Transverse colon (tissue), 4 donors: Measurements from ENCODE around the gene MIGA1. TPM values are rescaled to one million over a fixed set of nuclear protein-coding genes. Genes with fewer than 3 reads are reported as not detected.
A peak's percentile ranks its signal among the peaks of the same experiment; 100 is the strongest.

Experiments
- DNase-seq: peaks from one replicate; pipeline ENCODE4 v3.0.0-alpha.2; 2019
- H3K27ac ChIP-seq, 4 donors: fragments of 200-600 bp; sonication (generic); 2 replicates each; pipeline ENCODE4 v1.5.1; 2016 to 2018; ENCODE audit warnings: inconsistent platforms in 4 of 4
- H3K27me3 ChIP-seq: fragments of 200-600 bp; sonication (generic); 2 replicates; pipeline ENCODE4 v1.5.1; 2017; ENCODE audit warnings: inconsistent platforms
- H3K36me3 ChIP-seq, 4 donors: fragments of 200-600 bp; sonication (generic); 2 replicates each; pipeline ENCODE4 v1.5.1; 2017 to 2019; ENCODE audit warnings: inconsistent platforms in 4 of 4
- H3K4me1 ChIP-seq, 4 donors: fragments of 200-600 bp; sonication (generic); 2 replicates each; pipeline ENCODE4 v1.5.1; 2017 to 2020; ENCODE audit warnings: inconsistent platforms in 4 of 4
- H3K4me3 ChIP-seq, 4 donors: fragments of 200-600 bp; sonication (generic); 1 replicate in 1 of 4; 2 replicates in 3 of 4; pipeline versions ENCODE4 v1.5.1 to v1.6.1; 2017 to 2019; ENCODE audit warnings: inconsistent platforms in 4 of 4
- H3K9me3 ChIP-seq, 2 donors: fragments of 200-600 bp; sonication (generic); 2 replicates each; pipeline ENCODE4 v1.5.1; 2017 to 2019; ENCODE audit warnings: inconsistent platforms in 2 of 2
- CTCF ChIP-seq, 5 experiments: fragments of 200-600 bp in 3 of 5; fragments of 450-650 bp in 2 of 5; sonication (generic) in 3 of 5; IDR thresholded peaks; 1 replicate in 2 of 5; 2 replicates in 3 of 5; pipeline ENCODE4 v1.5.1; 2016 to 2017; ENCODE audit warnings: antibody characterized with exemption in 5 of 5, inconsistent platforms in 3 of 5, mild to moderate bottlenecking in 2 of 5, moderate library complexity in 1 of 5
- EP300 ChIP-seq: sonication (generic); formaldehyde crosslinking; IDR thresholded peaks from one replicate; pipeline ENCODE4 v1.6.1; 2017; ENCODE audit warnings: antibody characterized with exemption, low read depth
- POLR2A ChIP-seq: fragments of 450-650 bp; IDR thresholded peaks from one replicate; pipeline ENCODE4 v1.6.1; 2016; ENCODE audit warnings: antibody characterized with exemption, mild to moderate bottlenecking, moderate library complexity
- POLR2AphosphoS5 ChIP-seq, 3 donors: sonication (generic); formaldehyde crosslinking; IDR thresholded peaks; one replicate each; pipeline ENCODE4 v1.6.1; 2016; ENCODE audit warnings: antibody characterized with exemption in 3 of 3
- WGBS, 2 donors: methylation state at CpG; one replicate each; pipeline ENCODE4 v1.1.5; 2018; ENCODE audit warnings: low coverage in 1 of 2; 5-methylcytosine and 5-hydroxymethylcytosine counted together
- in situ Hi-C, 4 donors: fragments of 200-750 bp; cut with MboI; loops; one replicate each; pipeline versions ENCODE4 v1.15.0 to v1.15.1; 2017; ENCODE audit warnings: low sequenced_read_pairs in 3 of 4, low pct_ligation_motif_present in 1 of 4, low pct_unique_long_range_greater_than_20kb in 1 of 4
- intact Hi-C: fragments of 100-400 bp; cut with DNase I; formaldehyde crosslinking; loops from one replicate; pipeline ENCODE4 v1.15.1; 2023; ENCODE audit warnings: low total_unique reads
- total RNA-seq, 4 donors: library from RNA; depleted of rRNA; stranded (reverse); fragments of >200 nt; gene quantifications; one replicate each; pipeline ENCODE4 v1.1.0, GENCODE V29; 2016

Gene MIGA1
- total RNA-seq, 4 donors from 2014 or later: 8.2 to 19.1 (median 18.0) TPM

DNA sequence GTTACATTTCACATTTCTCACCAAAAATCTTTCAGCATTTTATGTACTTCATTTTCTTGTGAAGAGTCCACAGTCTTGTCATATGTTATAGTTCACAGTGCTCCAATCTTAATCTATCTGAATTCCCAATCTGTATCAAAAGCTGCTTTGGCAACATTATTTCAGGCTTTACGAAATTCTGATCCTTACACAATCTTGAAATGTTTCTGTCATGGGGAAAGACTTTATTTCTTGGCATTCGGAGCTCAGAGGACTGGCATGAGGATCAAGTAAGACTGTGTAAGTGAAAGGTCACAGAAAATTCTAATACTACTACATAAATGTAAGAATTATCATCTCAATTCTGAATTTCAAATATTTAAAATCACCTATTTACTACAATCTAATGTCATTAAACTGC lies 21.8 kb upstream of the MIGA1 start:
- in situ Hi-C loops: no loop called here
- Histone ChIP-seq H3K9me3 (no peaks in the 10 kb centered on the region), H3K27ac (peak overlapping the region in 2 of 4 donors; percentile 91 to 99), H3K27me3 (no peaks in the 10 kb centered on the region), H3K4me3 (no peak overlapping the region), H3K4me1 (peaks cover 0 to 51% (median 16%) of the 10 kb centered on the region in 4 donors), H3K36me3 (no peaks in the 10 kb centered on the region)
- WGBS, 2 donors: 66 to 74% methylated on average over 2 of the region's 2 CpGs
- TF ChIP-seq CTCF (IDR thresholded peaks at IDR 0.05) (no peak), POLR2AphosphoS5 (IDR thresholded peaks at IDR 0.05) (peak in 1 of 3 donors; percentile 44), POLR2A (no peak), EP300 (no peak)
- intact Hi-C loops: no loop called here
- no peak for DNase-seq

- Histone ChIP-seq H3K27ac (peak within 1 kb of the TSS; percentile 91 to 99 (median 94)), H3K27me3 (no peaks in the 10 kb centered on the region), H3K4me1 (peaks cover 0 to 48% (median 15%) of the 10 kb centered on the region in 4 donors), H3K36me3 (no peaks in the 10 kb centered on the region), H3K4me3 (peak within 1 kb of the TSS; percentile 72 to 100 (median 96)), H3K9me3 (no peaks in the 10 kb centered on the region)
- in situ Hi-C loops (no loop called here), intact Hi-C loops (no loop called here)
- DNase-seq: peak; percentile 93
- no peak for TF ChIP-seq EP300
- TF ChIP-seq CTCF (IDR thresholded peaks at IDR 0.05): peak in 1 of 5 experiments; percentile 16
- TF ChIP-seq POLR2AphosphoS5 (IDR thresholded peaks at IDR 0.05): peak; percentile 90 to 92 (median 92)
- peak; percentile 88 for TF ChIP-seq POLR2A
- WGBS, 2 donors: 0 to 1% methylated on average over 2 to 52 of the region's 79 CpGs
These were observed 20.1 kb upstream of the MIGA1 start, which contains the start of gene USP33 for GRCh38 chr1:77759071-77760028. Gene USP33 (minus strand): TSS chr1:77759852. CDS start chr1:77741697, 18,155 bp downstream.

DNA sequence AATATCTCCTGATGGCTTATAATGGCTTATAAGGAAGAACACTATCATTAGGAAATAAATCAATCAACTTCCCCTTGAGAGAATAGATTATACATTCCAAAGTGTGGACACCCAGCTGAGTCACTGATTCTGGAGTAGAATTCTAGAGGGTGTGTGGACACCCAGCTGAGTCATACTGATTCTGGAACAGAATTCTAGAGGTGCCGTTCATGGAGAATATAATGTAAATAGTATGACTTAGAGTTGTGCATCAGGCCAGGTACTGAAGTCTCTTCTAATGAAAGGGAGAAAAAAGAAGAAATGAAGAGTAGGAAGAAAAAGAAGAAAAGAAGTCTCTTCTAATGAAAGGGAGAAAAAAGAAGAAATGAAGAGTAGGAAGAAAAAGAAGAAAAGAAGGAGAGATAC lies 17.4 kb upstream of the MIGA1 start:
- H3K27me3 ChIP-seq: no peaks in the 10 kb centered on the region
- no peak for DNase-seq
- H3K36me3 ChIP-seq: no peaks in the 10 kb centered on the region
- TF ChIP-seq POLR2A (no peak), EP300 (no peak), CTCF (IDR thresholded peaks at IDR 0.05) (no peak), POLR2AphosphoS5 (IDR thresholded peaks at IDR 0.05) (no peak)
- no peak overlapping the region for H3K4me3 ChIP-seq
- no peak overlapping the region for H3K27ac ChIP-seq
- peaks cover 0 to 21% (median 14%) of the 10 kb centered on the region in 4 donors for H3K4me1 ChIP-seq
- no peaks in the 10 kb centered on the region for H3K9me3 ChIP-seq
- intact Hi-C loops (no loop called here), in situ Hi-C loops (no loop called here)
- 30 to 50% methylated on average over 1 of the region's 1 CpG for WGBS, 2 donors

DNA sequence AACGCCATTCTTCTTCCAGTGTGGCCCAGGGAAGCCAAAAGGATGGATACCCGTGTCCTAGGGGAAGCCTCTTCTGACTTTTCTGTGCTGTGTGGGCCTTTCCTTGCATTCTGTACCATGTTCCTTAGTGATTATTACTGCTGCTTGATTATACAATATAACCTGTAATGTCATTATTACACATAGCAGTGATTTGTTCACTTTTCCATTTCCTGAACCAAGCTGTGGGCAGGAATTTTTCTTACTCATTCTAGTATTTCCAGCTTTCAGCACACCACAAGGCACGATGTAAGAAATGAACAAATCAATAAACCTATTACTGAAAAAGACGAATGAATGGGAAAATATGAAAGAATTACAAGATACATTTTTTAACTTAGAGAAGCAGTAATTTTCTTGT lies 11.4 kb upstream of the MIGA1 start:
- TF ChIP-seq POLR2A: no peak
- no peak for TF ChIP-seq CTCF (IDR thresholded peaks at IDR 0.05)
- TF ChIP-seq POLR2AphosphoS5 (IDR thresholded peaks at IDR 0.05): no peak
- TF ChIP-seq EP300: no peak
- Histone ChIP-seq H3K4me1 (no peaks in the 10 kb centered on the region), H3K4me3 (no peak overlapping the region), H3K36me3 (no peaks in the 10 kb centered on the region), H3K27me3 (no peaks in the 10 kb centered on the region), H3K27ac (no peak overlapping the region), H3K9me3 (no peaks in the 10 kb centered on the region)
- no peak for DNase-seq
- in situ Hi-C loops: no loop called here
- intact Hi-C loops: no loop called here
- 81 to 84% methylated on average over 4 of the region's 4 CpGs for WGBS, 2 donors
